ENCODE results near the gene SPACA6. TPM values are rescaled to one million over a fixed set of nuclear protein-coding genes. Genes with fewer than 3 reads are reported as not detected.

Gene SPACA6
- total RNA-seq, 4 donors from 2014 or later = 9.7 to 112 (median 22.5) TPM

- Histone ChIP-seq H3K4me3 (peak overlapping the region; percentile 95 to 99), H3K27me3 (no peaks in the 10 kb centered on the region), H3K9me3 (no peaks in the 10 kb centered on the region), H3K27ac (peak overlapping the region; percentile 100), H3K36me3 (no peaks in the 10 kb centered on the region), H3K4me1 (peaks cover 0 to 24% of the 10 kb centered on the region in 2 donors)
- DNase-seq = no peak
- intact Hi-C loops (cut with DNase I; ENCODE audit: low total_unique reads) = no loop called here
- no peak for TF ChIP-seq POLR2A (IDR thresholded peaks at IDR 0.05)
- TF ChIP-seq CTCF (IDR thresholded peaks at IDR 0.05) = no peak
Measured at GRCh38 chr19:51691584-51692428, 1.3 kb upstream of the SPACA6 start.

- DNase-seq = no peak
- peak overlapping the region; percentile 100 for H3K27ac ChIP-seq
- no peak for TF ChIP-seq POLR2A (IDR thresholded peaks at IDR 0.05)
- TF ChIP-seq CTCF (IDR thresholded peaks at IDR 0.05) = no peak
- H3K36me3 ChIP-seq = no peaks in the 10 kb centered on the region
- H3K4me1 ChIP-seq = peaks cover 0 to 24% of the 10 kb centered on the region in 2 donors
- H3K4me3 ChIP-seq = peak overlapping the region; percentile 95 to 99
- H3K9me3 ChIP-seq = no peaks in the 10 kb centered on the region
- intact Hi-C loops (cut with DNase I; ENCODE audit: low total_unique reads) = no loop called here
- no peaks in the 10 kb centered on the region for H3K27me3 ChIP-seq
Measured at GRCh38 chr19:51692468-51692867, 662 bp upstream of the SPACA6 start.

- intact Hi-C loops (cut with DNase I; ENCODE audit: low total_unique reads) = no loop called here
- no peaks in the 10 kb centered on the region for H3K9me3 ChIP-seq
- H3K36me3 ChIP-seq = no peaks in the 10 kb centered on the region
Measured at GRCh38 chr19:51693819-51694218, 689 bp downstream of the SPACA6 start.

GRCh38 chr19:51694318-51695085, 1.4 kb downstream of the SPACA6 start:
- intact Hi-C loops (cut with DNase I; ENCODE audit: low total_unique reads) = no loop called here
- no peaks in the 10 kb centered on the region for H3K27me3 ChIP-seq
- no peaks in the 10 kb centered on the region for H3K9me3 ChIP-seq
- peak overlapping the region; percentile 100 for H3K27ac ChIP-seq
- no peaks in the 10 kb centered on the region for H3K36me3 ChIP-seq
- peaks cover 0 to 24% of the 10 kb centered on the region in 2 donors for H3K4me1 ChIP-seq
- no peak for DNase-seq
- H3K4me3 ChIP-seq = no peak overlapping the region
- TF ChIP-seq POLR2A (IDR thresholded peaks at IDR 0.05) (no peak), CTCF (IDR thresholded peaks at IDR 0.05) (no peak)

More at GRCh38 chr19:51693819-51694218, 689 bp downstream of the SPACA6 start:
- no peaks in the 10 kb centered on the region for H3K27me3 ChIP-seq
- no peak for DNase-seq
- TF ChIP-seq CTCF (IDR thresholded peaks at IDR 0.05) (no peak), POLR2A (IDR thresholded peaks at IDR 0.05) (no peak)
- peaks cover 0 to 24% of the 10 kb centered on the region in 2 donors for H3K4me1 ChIP-seq
- H3K4me3 ChIP-seq = no peak overlapping the region
- peak overlapping the region; percentile 100 for H3K27ac ChIP-seq

- TF ChIP-seq CTCF (IDR thresholded peaks at IDR 0.05) (no peak), POLR2A (IDR thresholded peaks at IDR 0.05) (no peak)
- DNase-seq = no peak
- intact Hi-C loops (cut with DNase I; ENCODE audit: low total_unique reads) = no loop called here
- H3K4me1 ChIP-seq = peaks cover 0 to 24% of the 10 kb centered on the region in 2 donors
- no peaks in the 10 kb centered on the region for H3K36me3 ChIP-seq
- H3K27me3 ChIP-seq = no peaks in the 10 kb centered on the region
- no peaks in the 10 kb centered on the region for H3K9me3 ChIP-seq
- no peak overlapping the region for H3K4me3 ChIP-seq
- peak overlapping the region in 1 of 2 donors; percentile 6 for H3K27ac ChIP-seq
Measured at GRCh38 chr19:51695088-51695487, 2.0 kb downstream of the SPACA6 start.

Measured in uterus (tissue), 4 donors.